ENCODE data around the gene LUZP4.

Gene LUZP4

DNA sequence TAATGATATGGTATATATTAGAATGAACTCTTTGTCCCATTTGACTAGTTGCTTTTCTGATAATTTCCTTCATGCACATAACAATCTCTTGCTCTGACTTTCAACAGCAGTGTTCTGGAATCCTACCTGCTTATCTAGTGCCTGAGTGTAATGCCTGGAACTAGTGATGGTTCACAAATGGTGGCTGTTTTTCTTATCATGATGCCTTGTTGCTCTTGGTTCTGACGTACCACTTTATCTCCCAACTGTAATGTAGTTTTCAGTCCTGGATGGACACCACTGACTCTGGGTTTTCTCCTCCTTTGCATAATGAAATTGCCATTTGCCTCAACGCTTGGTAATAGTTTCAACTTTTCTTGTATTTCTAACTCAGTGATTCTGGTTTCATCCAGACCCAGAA lies 25.5 kb upstream of the LUZP4 start:
- TF ChIP-seq, protein P1, sequence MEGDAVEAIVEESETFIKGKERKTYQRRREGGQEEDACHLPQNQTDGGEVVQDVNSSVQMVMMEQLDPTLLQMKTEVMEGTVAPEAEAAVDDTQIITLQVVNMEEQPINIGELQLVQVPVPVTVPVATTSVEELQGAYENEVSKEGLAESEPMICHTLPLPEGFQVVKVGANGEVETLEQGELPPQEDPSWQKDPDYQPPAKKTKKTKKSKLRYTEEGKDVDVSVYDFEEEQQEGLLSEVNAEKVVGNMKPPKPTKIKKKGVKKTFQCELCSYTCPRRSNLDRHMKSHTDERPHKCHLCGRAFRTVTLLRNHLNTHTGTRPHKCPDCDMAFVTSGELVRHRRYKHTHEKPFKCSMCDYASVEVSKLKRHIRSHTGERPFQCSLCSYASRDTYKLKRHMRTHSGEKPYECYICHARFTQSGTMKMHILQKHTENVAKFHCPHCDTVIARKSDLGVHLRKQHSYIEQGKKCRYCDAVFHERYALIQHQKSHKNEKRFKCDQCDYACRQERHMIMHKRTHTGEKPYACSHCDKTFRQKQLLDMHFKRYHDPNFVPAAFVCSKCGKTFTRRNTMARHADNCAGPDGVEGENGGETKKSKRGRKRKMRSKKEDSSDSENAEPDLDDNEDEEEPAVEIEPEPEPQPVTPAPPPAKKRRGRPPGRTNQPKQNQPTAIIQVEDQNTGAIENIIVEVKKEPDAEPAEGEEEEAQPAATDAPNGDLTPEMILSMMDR (IDR thresholded peaks at IDR 0.05; ENCODE audit: low read depth, low read length), result no peak
- no peak for DNase-seq (ENCODE audit: extremely low read depth, low read depth)

GRCh38 chrX:115266300-115266699 lies 23.2 kb upstream of the LUZP4 start:
- DNase-seq (ENCODE audit: extremely low read depth, low read depth), result no peak

DNA sequence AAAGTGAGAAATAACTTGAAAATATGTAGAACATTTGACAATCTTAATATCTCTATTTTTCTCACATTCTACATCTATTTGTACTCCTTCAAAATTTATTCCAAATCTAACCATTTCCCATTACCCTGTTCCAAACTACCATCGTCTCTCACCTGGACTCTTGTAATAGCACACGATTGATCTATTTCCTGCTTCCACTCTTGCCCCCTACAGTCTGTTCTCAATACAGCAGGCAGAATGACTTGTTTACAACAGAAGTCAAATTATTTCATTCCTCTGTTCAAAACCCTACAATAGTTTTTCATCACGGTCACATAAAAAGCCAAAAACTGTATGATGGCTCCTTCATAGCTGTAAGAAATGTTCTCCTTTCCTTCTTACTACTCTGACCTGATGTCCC lies 21.1 kb upstream of the LUZP4 start:
- DNase-seq (ENCODE audit: extremely low read depth, low read depth), result no peak
- TF ChIP-seq, protein P1 (IDR thresholded peaks at IDR 0.05; ENCODE audit: low read depth, low read length), result peak; percentile 24

More at GRCh38 chrX:115266300-115266699, 23.2 kb upstream of the LUZP4 start:
- TF ChIP-seq, protein P1 (IDR thresholded peaks at IDR 0.05; ENCODE audit: low read depth, low read length), result no peak

GRCh38 chrX:115269051-115269683 lies 20.3 kb upstream of the LUZP4 start:
- DNase-seq (ENCODE audit: extremely low read depth, low read depth), result no peak

GRCh38 chrX:115284877-115285276 lies 4.6 kb upstream of the LUZP4 start:
- no peak for DNase-seq (ENCODE audit: extremely low read depth, low read depth)
- TF ChIP-seq, protein P1 (IDR thresholded peaks at IDR 0.05; ENCODE audit: low read depth, low read length), result no peak; the same call in none of the 2 replicates

More at GRCh38 chrX:115269051-115269683, 20.3 kb upstream of the LUZP4 start:
- TF ChIP-seq, protein P1 (IDR thresholded peaks at IDR 0.05; ENCODE audit: low read depth, low read length), result no peak

DNA sequence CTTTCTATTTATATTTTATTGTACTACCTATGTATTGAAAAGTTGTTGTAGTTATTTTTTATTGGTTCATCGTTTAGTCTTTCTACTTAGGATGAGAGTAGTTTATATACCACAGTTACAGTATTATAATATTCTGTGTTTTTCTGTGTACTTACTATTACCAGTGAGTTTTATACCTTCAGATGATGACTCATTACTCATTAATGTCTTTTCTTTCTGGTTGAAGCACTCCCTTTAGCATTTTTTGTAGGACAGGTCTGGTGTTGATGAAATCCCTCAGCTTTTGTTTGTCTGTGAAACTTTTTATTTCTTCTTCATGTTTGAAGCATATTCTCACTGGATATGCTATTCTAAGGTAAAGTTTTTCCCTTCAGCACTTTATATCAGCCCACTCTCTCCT lies 7.7 kb downstream of the LUZP4 start:
- DNase-seq (ENCODE audit: extremely low read depth, low read depth), result no peak
- TF ChIP-seq, protein P1 (IDR thresholded peaks at IDR 0.05; ENCODE audit: low read depth, low read length), result no peak

DNA sequence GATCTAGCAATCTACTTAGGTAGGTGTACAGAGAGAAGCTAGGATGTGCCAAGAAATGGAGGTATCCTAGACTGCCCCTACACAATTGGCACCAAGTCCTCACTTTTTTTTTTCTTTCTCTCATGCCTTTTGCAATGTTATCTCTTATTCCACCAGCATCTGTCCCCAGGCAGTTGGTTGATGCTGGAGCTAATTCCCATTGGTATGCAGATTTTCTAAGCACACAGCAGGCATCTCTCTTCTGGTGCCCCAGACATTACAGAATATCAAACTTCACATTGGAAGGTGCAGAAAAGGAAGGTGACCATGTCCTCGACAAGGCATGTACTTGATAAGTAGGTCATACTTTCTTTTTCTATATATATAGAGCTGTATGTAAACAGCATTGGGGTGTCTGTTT lies 21.6 kb downstream of the LUZP4 start:
- TF ChIP-seq, protein P1 (IDR thresholded peaks at IDR 0.05; ENCODE audit: low read depth, low read length), result no peak
- no peak for DNase-seq (ENCODE audit: extremely low read depth, low read depth)
